Ovary (tissue), 9 donors: ENCODE results near the gene UCHL5. TPM values are rescaled to one million over a fixed set of nuclear protein-coding genes. Genes with fewer than 3 reads are reported as not detected.
"Not testable (repeated sequence)": the region's sequence is repeated elsewhere in the genome, so short reads cannot be mapped to it uniquely, and the experiment has no call there.

Source experiments
- DNase-seq, 5 donors: peaks; one replicate each; pipeline ENCODE4 v3.0.0-alpha.2; 2019 to 2020
- H3K27ac ChIP-seq, 2 donors: fragments of 200-600 bp; one replicate each; pipeline versions ENCODE4 v1.5.1 to v1.8.0; 2019 to 2022
- H3K27me3 ChIP-seq: fragments of 200-600 bp; one replicate; pipeline ENCODE4 v1.8.0; 2022
- H3K36me3 ChIP-seq: fragments of 200-600 bp; sonication (generic); one replicate; pipeline ENCODE4 v1.5.1; 2019
- H3K4me1 ChIP-seq: one replicate; pipeline ENCODE4 v1.8.1; 2013; ENCODE audit warnings: mild to moderate bottlenecking, moderate library complexity; ENCODE audit not compliant: insufficient read depth
- H3K4me3 ChIP-seq: fragments of 200-600 bp; sonication (generic); one replicate; pipeline ENCODE4 v1.5.1; 2017
- H3K9me3 ChIP-seq, 2 donors: fragments of 200-600 bp in 1 of 2; sonication (generic) in 1 of 2; one replicate each; pipeline versions ENCODE4 v1.5.1 to v1.8.1; 2013 to 2019; ENCODE audit warnings: mild to moderate bottlenecking in 1 of 2, moderate library complexity in 1 of 2
- EP300 ChIP-seq: sonication (generic); formaldehyde crosslinking; IDR thresholded peaks from one replicate; pipeline ENCODE4 v1.6.1; 2017; ENCODE audit warnings: antibody characterized with exemption
- POLR2A ChIP-seq: fragments of 450-650 bp; IDR thresholded peaks from one replicate; pipeline ENCODE4 v1.6.1; 2017; ENCODE audit warnings: antibody characterized with exemption, mild to moderate bottlenecking, moderate library complexity
- WGBS, 3 donors: extraction: QIAGEN DNeasy Blood & Tissue Kit in 1 of 3; methylation state at CpG; one replicate each; pipeline versions ENCODE4 v1.1.5 to v1.1.7; 2013 to 2017; 5-methylcytosine and 5-hydroxymethylcytosine counted together
- intact Hi-C, 4 donors: fragments of 100-400 bp; cut with DNase I; formaldehyde crosslinking; loops; one replicate each; pipeline versions ENCODE4 v1.11.0 to v1.15.1; 2022 to 2023
- polyA plus RNA-seq, 2 donors: library from polyadenylated mRNA; stranded (reverse); fragments of 200-250 nt in 1 of 2; fragments of 350-450 nt in 1 of 2; fragmentation: Illumina TruSeq in 1 of 2; extraction: RNeasy Lipid Tissue Mini Kit (QIAGEN cat#74804) in 1 of 2; gene quantifications; one replicate each; pipeline ENCODE4 v1.2.3, GENCODE V29; 2013 to 2014
- total RNA-seq, 7 donors: library from RNA; depleted of rRNA in 2 of 7; stranded (reverse); fragments of >200 nt in 2 of 7; fragmentation: NEBNext Ultra II Directional in 3 of 7; extraction: Animal tissue kit (Norgen Biotek cat#: 25700) in 3 of 7; gene quantifications; one replicate each; pipeline versions ENCODE4 v1.1.0 to v1.2.4, GENCODE V29; 2016 to 2023
- TF ChIP-seq, protein P1 (sequence below), 3 donors: fragments of 450-650 bp in 2 of 3; fragments of 200-600 bp in 1 of 3; IDR thresholded peaks; one replicate each; pipeline versions ENCODE4 v1.5.1 to v1.8.0; 2016 to 2022; ENCODE audit warnings: antibody characterized with exemption in 3 of 3, mild to moderate bottlenecking in 1 of 3
- donor health status: DM: no; HTN: no; CAD: no; lungs with moderate emphysema.
- donor health status: DM: no; HTN: no; CAD: no.
- donor health status: Bipolar disorder and iron deficiency.
- donor health status: DM: yes; HTN: yes; CAD: no.
- donor health status: DM: no; HTN: no; CAD: no.
- donor health status: DM: yes; HTN: yes; CAD: no.

Gene UCHL5
- total and polyA plus RNA-seq, 9 donors: 12.3 to 29.3 (median 23.3) TPM

DNA sequence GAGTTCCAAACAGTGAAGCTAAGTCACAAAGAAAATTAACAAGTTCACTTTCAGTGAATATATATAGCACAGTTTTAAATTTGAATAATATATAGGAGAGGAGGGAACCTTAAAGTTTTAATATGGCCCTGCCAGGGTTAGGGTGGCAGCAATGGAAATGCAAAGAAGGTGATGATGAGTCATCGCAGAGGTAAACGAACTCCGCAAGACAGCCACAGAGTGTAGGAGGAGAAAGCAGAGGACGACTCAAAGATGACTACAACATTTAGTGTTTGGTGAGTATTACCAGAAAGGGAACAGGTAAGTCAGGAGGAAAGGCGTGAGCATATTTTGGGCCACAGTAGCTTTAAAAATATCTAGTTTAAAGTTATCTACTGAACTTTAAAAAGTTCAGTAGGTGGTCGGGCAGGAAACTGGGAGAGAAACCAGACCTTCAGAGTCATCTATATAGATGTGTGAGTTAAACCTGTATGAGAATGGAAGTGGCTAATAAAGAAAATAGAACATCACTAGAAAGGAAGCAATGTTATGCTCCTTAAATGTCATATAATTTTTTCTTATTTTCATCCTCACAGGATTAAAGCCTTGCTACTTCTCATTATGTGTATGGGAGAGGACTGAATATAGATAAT, 75.7 kb downstream of the UCHL5 start:
- WGBS, 3 donors: 86 to 87% (median 86%) methylated on average over 6 of the region's 6 CpGs
- no peak for DNase-seq
- Histone ChIP-seq H3K4me1 (no peaks in the 10 kb centered on the region), H3K36me3 (no peaks in the 10 kb centered on the region), H3K27ac (no peak overlapping the region), H3K9me3 (no peaks in the 10 kb centered on the region), H3K4me3 (no peak overlapping the region), H3K27me3 (no peaks in the 10 kb centered on the region)
- TF ChIP-seq, protein P1, sequence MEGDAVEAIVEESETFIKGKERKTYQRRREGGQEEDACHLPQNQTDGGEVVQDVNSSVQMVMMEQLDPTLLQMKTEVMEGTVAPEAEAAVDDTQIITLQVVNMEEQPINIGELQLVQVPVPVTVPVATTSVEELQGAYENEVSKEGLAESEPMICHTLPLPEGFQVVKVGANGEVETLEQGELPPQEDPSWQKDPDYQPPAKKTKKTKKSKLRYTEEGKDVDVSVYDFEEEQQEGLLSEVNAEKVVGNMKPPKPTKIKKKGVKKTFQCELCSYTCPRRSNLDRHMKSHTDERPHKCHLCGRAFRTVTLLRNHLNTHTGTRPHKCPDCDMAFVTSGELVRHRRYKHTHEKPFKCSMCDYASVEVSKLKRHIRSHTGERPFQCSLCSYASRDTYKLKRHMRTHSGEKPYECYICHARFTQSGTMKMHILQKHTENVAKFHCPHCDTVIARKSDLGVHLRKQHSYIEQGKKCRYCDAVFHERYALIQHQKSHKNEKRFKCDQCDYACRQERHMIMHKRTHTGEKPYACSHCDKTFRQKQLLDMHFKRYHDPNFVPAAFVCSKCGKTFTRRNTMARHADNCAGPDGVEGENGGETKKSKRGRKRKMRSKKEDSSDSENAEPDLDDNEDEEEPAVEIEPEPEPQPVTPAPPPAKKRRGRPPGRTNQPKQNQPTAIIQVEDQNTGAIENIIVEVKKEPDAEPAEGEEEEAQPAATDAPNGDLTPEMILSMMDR (IDR thresholded peaks at IDR 0.05): no peak
- TF ChIP-seq EP300 (no peak), POLR2A (no peak)
- intact Hi-C loops: no loop called here

DNA sequence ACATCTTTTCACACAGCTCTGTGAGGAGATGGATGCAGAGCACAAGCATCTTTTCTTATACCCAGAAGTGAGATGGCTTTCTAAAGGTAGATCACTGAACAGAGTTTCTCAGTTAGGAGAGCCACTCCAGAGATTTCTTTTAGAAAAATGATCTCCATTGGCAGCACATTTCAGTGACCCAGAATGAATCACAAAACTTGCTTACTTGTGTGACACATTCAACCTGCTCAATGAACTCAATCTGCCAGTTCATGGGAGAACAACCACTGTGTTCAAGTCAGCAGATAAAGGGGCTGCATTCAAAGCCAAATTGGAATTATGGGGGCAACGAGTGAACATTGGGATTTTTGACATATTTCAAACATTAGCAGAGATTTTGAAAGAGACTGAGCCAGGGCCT, 78.3 kb downstream of the UCHL5 start:
- TF ChIP-seq EP300 (no peak), POLR2A (no peak)
- TF ChIP-seq, protein P1 (IDR thresholded peaks at IDR 0.05): no peak
- WGBS, 3 donors: 70 to 81% (median 74%) methylated on average over 1 of the region's 1 CpG
- intact Hi-C loops: no loop called here

DNA sequence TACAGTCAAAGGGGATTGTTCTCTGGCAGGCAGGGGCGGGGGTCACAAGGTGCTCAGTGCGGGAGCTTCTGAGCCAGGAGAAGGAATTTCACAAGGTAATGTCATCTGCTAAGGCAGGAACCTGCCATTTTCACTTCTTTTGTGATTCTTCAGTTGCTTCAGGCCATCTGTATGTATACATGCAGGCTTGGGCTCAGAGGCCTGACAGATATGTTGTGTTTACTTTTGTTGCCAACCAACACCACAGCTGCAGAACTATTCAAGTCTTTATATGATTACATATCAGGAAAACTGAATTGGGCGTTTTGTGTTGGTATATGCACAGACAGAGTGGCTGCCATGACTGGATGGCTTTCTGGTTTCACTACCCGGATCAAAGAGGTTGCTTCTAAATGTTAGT, 78.8 kb downstream of the UCHL5 start:
- WGBS, 3 donors: 91 to 95% (median 92%) methylated on average over 4 of the region's 4 CpGs

More for the DNA sequence above, 78.3 kb downstream of the UCHL5 start:
- no peaks in the 10 kb centered on the region for H3K27me3 ChIP-seq
- no peak overlapping the region for H3K4me3 ChIP-seq
- DNase-seq: no peak
- no peak overlapping the region for H3K27ac ChIP-seq
- no peaks in the 10 kb centered on the region for H3K36me3 ChIP-seq
- no peaks in the 10 kb centered on the region for H3K4me1 ChIP-seq
- no peaks in the 10 kb centered on the region for H3K9me3 ChIP-seq

DNA sequence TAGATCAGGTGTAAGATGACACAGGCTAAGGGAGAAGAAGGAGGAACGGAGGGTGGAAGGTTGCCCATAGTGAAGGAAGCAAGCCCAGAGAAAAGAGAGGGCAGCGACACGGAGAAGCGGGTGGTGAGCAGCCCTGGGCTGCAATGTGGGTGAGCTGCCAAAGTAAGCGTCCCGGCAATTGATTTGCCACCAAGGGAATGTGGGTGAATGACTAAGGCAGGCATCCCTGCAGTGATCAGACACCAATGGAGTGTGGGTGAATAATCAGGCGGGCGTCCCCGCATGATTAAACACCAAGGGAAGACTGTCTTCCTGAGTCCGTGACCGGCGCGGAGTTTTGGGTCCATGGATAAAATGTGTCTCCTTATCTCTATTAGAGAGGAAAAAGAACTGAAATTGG, 79.6 kb downstream of the UCHL5 start:
- 96 to 98% (median 97%) methylated on average over 13 of the region's 13 CpGs for WGBS, 3 donors
- no peaks in the 10 kb centered on the region for H3K9me3 ChIP-seq
- no peaks in the 10 kb centered on the region for H3K36me3 ChIP-seq
- no peaks in the 10 kb centered on the region for H3K27me3 ChIP-seq
- no peaks in the 10 kb centered on the region for H3K4me1 ChIP-seq
- no peak for DNase-seq
- no peak overlapping the region for H3K27ac ChIP-seq
- TF ChIP-seq, protein P1 (IDR thresholded peaks at IDR 0.05): no peak
- TF ChIP-seq POLR2A: no peak
- TF ChIP-seq EP300: no peak
- intact Hi-C loops: no loop called here
- no peak overlapping the region for H3K4me3 ChIP-seq

More for the DNA sequence above, 78.8 kb downstream of the UCHL5 start:
- H3K4me1 ChIP-seq, H3K27ac ChIP-seq, H3K4me3 ChIP-seq, DNase-seq, H3K27me3 ChIP-seq, intact Hi-C loops, H3K36me3 ChIP-seq, H3K9me3 ChIP-seq: not testable (repeated sequence)

DNA sequence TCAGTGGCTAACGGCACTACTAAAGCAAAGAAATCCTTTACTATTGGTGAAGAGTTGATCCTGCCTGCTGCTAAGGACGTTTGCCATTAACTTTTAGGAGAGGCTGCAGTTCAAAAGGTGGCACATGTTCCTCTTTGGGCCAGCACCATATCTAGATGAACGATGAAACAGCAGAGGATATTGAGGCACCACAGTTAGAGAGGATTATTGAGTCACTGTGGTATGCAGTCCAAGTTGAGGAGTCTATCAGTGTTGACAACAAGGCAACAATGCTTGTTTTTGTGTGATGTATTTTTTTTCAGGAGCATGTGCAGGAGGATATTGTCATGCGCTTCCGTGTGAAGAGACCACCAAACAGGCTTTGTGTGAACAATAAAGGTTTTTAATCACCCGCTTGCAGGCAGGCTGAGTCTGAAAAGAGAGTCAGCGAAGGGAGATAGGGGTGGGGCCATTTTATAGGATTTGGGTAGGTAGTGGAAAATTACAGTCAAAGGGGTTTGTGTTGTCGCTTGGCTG, 80.9 kb downstream of the UCHL5 start:
- TF ChIP-seq EP300 (no peak), POLR2A (no peak)
- TF ChIP-seq, protein P1 (IDR thresholded peaks at IDR 0.05): no peak
- Histone ChIP-seq H3K36me3 (no peaks in the 10 kb centered on the region), H3K4me1 (no peaks in the 10 kb centered on the region), H3K27ac (no peak overlapping the region), H3K9me3 (no peaks in the 10 kb centered on the region), H3K27me3 (no peaks in the 10 kb centered on the region), H3K4me3 (no peak overlapping the region)
- no peak for DNase-seq
- 89 to 92% (median 90%) methylated on average over 8 of the region's 8 CpGs for WGBS, 3 donors
- intact Hi-C loops: no loop called here
